Adrenal gland (tissue), 12 donors: ENCODE results near the gene PCDHB9. TPM values are rescaled to one million over a fixed set of nuclear protein-coding genes. Genes with fewer than 3 reads are reported as not detected.
A peak's percentile ranks its signal among the peaks of the same experiment; 100 is the strongest.
"Not testable (repeated sequence)": the region's sequence is repeated elsewhere in the genome, so short reads cannot be mapped to it uniquely, and the experiment has no call there.

Source experiments
- DNase-seq, 7 donors: peaks; one replicate each; pipeline ENCODE4 v3.0.0-alpha.2; 2019 to 2020
- H3K27ac ChIP-seq, 5 donors: fragments of 200-600 bp; sonication (generic) in 4 of 5; 1 replicate in 3 of 5; 2 replicates in 2 of 5; pipeline versions ENCODE4 v1.5.1 to v1.8.0; 2016 to 2020; ENCODE audit warnings: mild to moderate bottlenecking in 1 of 5
- H3K27me3 ChIP-seq: fragments of 200-600 bp; 2 replicates; pipeline ENCODE4 v1.8.0; 2021
- H3K36me3 ChIP-seq, 2 donors: fragments of 200-600 bp; replicated peaks in 1 of 2; 1 replicate in 1 of 2; 2 replicates in 1 of 2; pipeline versions ENCODE4 v1.5.1 to v1.8.0; 2018 to 2022
- H3K4me1 ChIP-seq, 2 donors: fragments of 200-600 bp; replicated peaks in 1 of 2; 1 replicate in 1 of 2; 2 replicates in 1 of 2; pipeline versions ENCODE4 v1.5.1 to v1.8.0; 2018 to 2021
- H3K4me3 ChIP-seq, 4 donors: fragments of 200-600 bp; sonication (generic) in 3 of 4; one replicate each; pipeline ENCODE4 v1.5.1; 2016 to 2018
- H3K9me3 ChIP-seq, 3 donors: fragments of 200-600 bp; sonication (generic) in 1 of 3; replicated peaks in 1 of 3; 1 replicate in 2 of 3; 2 replicates in 1 of 3; pipeline versions ENCODE4 v1.5.1 to v1.8.0; 2016 to 2021
- POLR2A ChIP-seq, 2 donors: fragments of 450-650 bp; IDR thresholded peaks; one replicate each; pipeline ENCODE4 v1.6.1; 2017; ENCODE audit warnings: antibody characterized with exemption in 2 of 2, mild to moderate bottlenecking in 2 of 2, moderate library complexity in 1 of 2
- WGBS, 4 donors: extraction: QIAGEN DNeasy Blood & Tissue Kit in 2 of 4; methylation state at CpG; one replicate each; pipeline versions ENCODE4 v1.1.5 to v1.1.7; 2013 to 2017; 5-methylcytosine and 5-hydroxymethylcytosine counted together
- intact Hi-C, 2 donors: fragments of 100-400 bp; cut with DNase I; formaldehyde crosslinking; loops; one replicate each; pipeline versions ENCODE4 v1.14.1 to v1.15.0; 2022 to 2023
- polyA plus RNA-seq, 3 donors: library from polyadenylated mRNA; stranded (reverse); fragments of 200-250 nt in 2 of 3; fragments of 350-450 nt in 1 of 3; fragmentation: Illumina TruSeq in 1 of 3; extraction: RNeasy Lipid Tissue Mini Kit (QIAGEN cat#74804) in 1 of 3; gene quantifications; one replicate each; pipeline ENCODE4 v1.2.3, GENCODE V29; 2013 to 2014
- total RNA-seq, 9 donors: library from RNA; depleted of rRNA in 4 of 9; stranded (reverse); fragments of >200 nt in 4 of 9; fragments of 120-200 nt in 1 of 9; fragmentation: NEBNext Ultra II Directional in 1 of 9; extraction: Animal tissue kit (Norgen Biotek cat#: 25700) in 1 of 9; gene quantifications; one replicate each; pipeline versions ENCODE4 v1.1.0 to v1.2.4, GENCODE V29; 2013 to 2023
- TF ChIP-seq, protein P1 (sequence below), 6 experiments: fragments of 450-650 bp in 4 of 6; fragments of 200-600 bp in 2 of 6; sonication (generic) in 1 of 6; IDR thresholded peaks; 1 replicate in 5 of 6; 2 replicates in 1 of 6; pipeline versions ENCODE4 v1.5.1 to v1.8.0; 2016 to 2021; ENCODE audit warnings: antibody characterized with exemption in 6 of 6, mild to moderate bottlenecking in 2 of 6, moderate library complexity in 1 of 6
- donor health status: healthy with polysubstance abuse.
- donor health status: Bipolar disorder and iron deficiency.
- donor health status: DM: yes; HTN: yes; CAD: no.
- donor health status: DM: no; HTN: no; CAD: no.
- donor health status: DM: no; HTN: no; CAD: no.
- donor health status: DM: yes; HTN: yes; CAD: no.

PCDHB9 gene
- total and polyA plus RNA-seq, 12 donors, result 0.27 to 2.2 (median 0.66) TPM

DNA sequence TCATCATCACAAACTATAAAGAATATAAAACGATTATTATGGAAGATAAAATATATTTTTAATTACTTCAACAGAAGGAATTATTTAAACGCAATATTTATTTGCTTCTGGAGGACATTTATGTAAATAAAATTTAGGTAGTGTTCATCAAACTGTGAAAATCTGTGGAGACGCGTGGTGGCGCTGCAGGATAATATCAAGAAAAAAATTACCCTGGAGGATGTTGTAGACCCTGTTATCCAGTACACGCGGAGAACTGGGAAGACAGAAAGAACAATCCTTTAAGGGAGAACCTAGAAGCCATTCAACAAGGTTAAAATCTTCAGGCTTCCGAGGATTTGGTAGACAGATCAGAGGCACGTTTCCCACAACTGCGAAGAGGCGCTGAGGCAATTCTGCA, 21.5 kb downstream of the PCDHB9 start, which contains the start of gene PCDHB12:
Gene PCDHB12, plus strand, starts transcription at position 242 of the 400 bp plus-strand sequence. CDS start 189 bp downstream, outside the sequence.
- WGBS, 4 donors, result 15 to 27% (median 19%) methylated on average over 11 of the region's 11 CpGs
- Histone ChIP-seq H3K9me3 (no peaks in the 10 kb centered on the region), H3K36me3 (no peaks in the 10 kb centered on the region), H3K4me1 (no peaks in the 10 kb centered on the region), H3K4me3 (no peak within 1 kb of the TSS), H3K27ac (no peak within 1 kb of the TSS), H3K27me3 (peaks cover 9% of the 10 kb centered on the region)
- TF ChIP-seq POLR2A (IDR thresholded peaks at IDR 0.05), result no peak
- TF ChIP-seq, protein P1, sequence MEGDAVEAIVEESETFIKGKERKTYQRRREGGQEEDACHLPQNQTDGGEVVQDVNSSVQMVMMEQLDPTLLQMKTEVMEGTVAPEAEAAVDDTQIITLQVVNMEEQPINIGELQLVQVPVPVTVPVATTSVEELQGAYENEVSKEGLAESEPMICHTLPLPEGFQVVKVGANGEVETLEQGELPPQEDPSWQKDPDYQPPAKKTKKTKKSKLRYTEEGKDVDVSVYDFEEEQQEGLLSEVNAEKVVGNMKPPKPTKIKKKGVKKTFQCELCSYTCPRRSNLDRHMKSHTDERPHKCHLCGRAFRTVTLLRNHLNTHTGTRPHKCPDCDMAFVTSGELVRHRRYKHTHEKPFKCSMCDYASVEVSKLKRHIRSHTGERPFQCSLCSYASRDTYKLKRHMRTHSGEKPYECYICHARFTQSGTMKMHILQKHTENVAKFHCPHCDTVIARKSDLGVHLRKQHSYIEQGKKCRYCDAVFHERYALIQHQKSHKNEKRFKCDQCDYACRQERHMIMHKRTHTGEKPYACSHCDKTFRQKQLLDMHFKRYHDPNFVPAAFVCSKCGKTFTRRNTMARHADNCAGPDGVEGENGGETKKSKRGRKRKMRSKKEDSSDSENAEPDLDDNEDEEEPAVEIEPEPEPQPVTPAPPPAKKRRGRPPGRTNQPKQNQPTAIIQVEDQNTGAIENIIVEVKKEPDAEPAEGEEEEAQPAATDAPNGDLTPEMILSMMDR (IDR thresholded peaks at IDR 0.05), result peak in 4 of 6 experiments; percentile 10 to 29 (median 17)
- peak in 1 of 7 donors; percentile 7 for DNase-seq
- intact Hi-C loops, result no loop called here

DNA sequence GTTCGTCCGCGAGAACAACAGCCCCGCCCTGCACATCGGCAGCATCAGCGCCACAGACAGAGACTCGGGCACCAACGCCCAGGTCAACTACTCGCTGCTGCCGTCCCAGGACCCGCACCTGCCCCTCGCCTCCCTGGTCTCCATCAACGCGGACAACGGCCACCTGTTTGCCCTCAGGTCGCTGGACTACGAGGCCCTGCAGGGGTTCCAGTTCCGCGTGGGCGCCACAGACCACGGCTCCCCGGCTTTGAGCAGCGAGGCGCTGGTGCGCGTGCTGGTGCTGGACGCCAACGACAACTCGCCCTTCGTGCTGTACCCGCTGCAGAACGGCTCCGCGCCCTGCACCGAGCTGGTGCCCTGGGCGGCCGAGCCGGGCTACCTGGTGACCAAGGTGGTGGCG, 23.3 kb downstream of the PCDHB9 start:
- H3K4me1 ChIP-seq, H3K9me3 ChIP-seq, H3K27ac ChIP-seq, H3K4me3 ChIP-seq, H3K27me3 ChIP-seq, DNase-seq, H3K36me3 ChIP-seq, intact Hi-C loops: not testable (repeated sequence)
- WGBS, 4 donors, result 26 to 51% (median 38%) methylated on average over 6 to 39 of the region's 39 CpGs

DNA sequence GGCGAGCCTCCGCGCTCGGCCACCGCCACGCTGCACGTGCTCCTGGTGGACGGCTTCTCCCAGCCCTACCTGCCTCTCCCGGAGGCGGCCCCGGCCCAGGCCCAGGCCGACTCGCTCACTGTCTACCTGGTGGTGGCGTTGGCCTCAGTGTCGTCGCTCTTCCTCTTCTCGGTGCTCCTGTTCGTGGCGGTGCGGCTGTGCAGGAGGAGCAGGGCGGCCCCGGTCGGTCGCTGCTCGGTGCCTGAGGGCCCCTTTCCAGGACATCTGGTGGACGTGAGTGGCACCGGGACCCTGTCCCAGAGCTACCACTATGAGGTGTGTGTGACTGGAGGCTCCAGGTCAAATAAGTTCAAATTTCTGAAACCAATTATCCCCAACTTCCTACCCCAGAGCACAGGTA, 23.9 kb downstream of the PCDHB9 start:
- H3K36me3 ChIP-seq, H3K4me3 ChIP-seq, H3K27me3 ChIP-seq, intact Hi-C loops, H3K9me3 ChIP-seq, H3K4me1 ChIP-seq, DNase-seq, H3K27ac ChIP-seq: not testable (repeated sequence)
- 19 to 40% (median 30%) methylated on average over 1 to 21 of the region's 27 CpGs for WGBS, 4 donors

GRCh38 chr5:141213656-141214339, 26.8 kb downstream of the PCDHB9 start, which contains the start of gene PCDHB13:
TSS of gene PCDHB13 (plus strand) at chr5:141213919. CDS start at chr5:141214124, 205 bp downstream.
- peaks cover 0 to 19% (median 0%) of the 10 kb centered on the region in 3 donors for H3K9me3 ChIP-seq
- intact Hi-C loops, H3K4me1 ChIP-seq, H3K27ac ChIP-seq, H3K27me3 ChIP-seq, H3K36me3 ChIP-seq: not testable (repeated sequence)
- DNase-seq, result peak; percentile 47 to 80 (median 65)
- 7 to 16% (median 8%) methylated on average over 7 to 13 of the region's 18 CpGs for WGBS, 4 donors
- H3K4me3 ChIP-seq, result peak within 1 kb of the TSS in 1 of 4 donors; percentile 12
- TF ChIP-seq, protein P1 (IDR thresholded peaks at IDR 0.05), result peak; percentile 15 to 64 (median 57)

GRCh38 chr5:141214583-141214982, 27.6 kb downstream of the PCDHB9 start:
- H3K27me3 ChIP-seq, H3K36me3 ChIP-seq, H3K4me3 ChIP-seq, H3K4me1 ChIP-seq, DNase-seq, H3K27ac ChIP-seq, intact Hi-C loops: not testable (repeated sequence)
- H3K9me3 ChIP-seq, result peaks cover 0 to 19% (median 0%) of the 10 kb centered on the region in 3 donors
- WGBS, 4 donors, result 48 to 78% (median 57%) methylated on average over 8 to 11 of the region's 12 CpGs

GRCh38 chr5:141215504-141215903, 28.5 kb downstream of the PCDHB9 start:
- intact Hi-C loops, result not testable (repeated sequence)

GRCh38 chr5:141216035-141216434, 29.1 kb downstream of the PCDHB9 start:
- DNase-seq, intact Hi-C loops, H3K27ac ChIP-seq, H3K4me1 ChIP-seq, H3K27me3 ChIP-seq, H3K4me3 ChIP-seq, H3K36me3 ChIP-seq: not testable (repeated sequence)
- H3K9me3 ChIP-seq, result peaks cover 0 to 19% (median 0%) of the 10 kb centered on the region in 3 donors
- 24 to 40% (median 28%) methylated on average over 8 to 19 of the region's 26 CpGs for WGBS, 4 donors

More at GRCh38 chr5:141215504-141215903, 28.5 kb downstream of the PCDHB9 start:
- H3K27ac ChIP-seq, H3K4me3 ChIP-seq, H3K27me3 ChIP-seq, H3K4me1 ChIP-seq, DNase-seq, H3K36me3 ChIP-seq: not testable (repeated sequence)
- peaks cover 0 to 19% (median 0%) of the 10 kb centered on the region in 3 donors for H3K9me3 ChIP-seq
- WGBS, 4 donors, result 20 to 41% (median 29%) methylated on average over 8 to 34 of the region's 40 CpGs
